GM10847 (cell line): Measurements from ENCODE around the gene EOGT.

Experiments used
- POLR2A ChIP-seq: IDR thresholded peaks from 2 replicates; pipeline ENCODE4 v1.6.1; 2011; ENCODE audit not compliant: insufficient read length; ENCODE audit errors: extremely low read depth

Gene EOGT

DNA sequence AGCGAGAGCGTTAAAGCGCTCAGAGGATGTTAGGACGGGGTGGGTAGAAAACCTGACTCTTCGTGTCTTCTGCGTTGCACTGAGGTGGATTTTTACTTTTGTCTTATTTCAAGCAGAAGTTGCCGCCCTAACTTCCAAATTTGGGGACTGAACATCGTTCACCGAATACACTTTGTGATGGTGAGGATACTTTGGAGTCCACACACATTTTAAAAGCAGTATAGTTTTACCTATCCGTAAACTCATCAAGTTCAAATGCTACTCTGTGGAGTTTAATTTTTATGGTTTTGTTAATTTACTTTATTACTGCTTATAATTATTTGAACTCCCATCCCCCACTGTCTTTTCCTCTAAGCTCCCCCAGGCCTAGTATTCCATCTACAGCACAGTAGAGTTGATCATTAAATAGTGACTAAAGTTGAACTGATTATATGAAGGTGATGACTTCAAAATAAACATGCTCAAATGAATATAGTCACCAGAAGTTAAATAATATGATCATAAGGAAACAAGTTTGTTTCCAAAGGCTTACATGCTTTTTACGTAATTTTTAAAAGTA lies 617 bp upstream of the EOGT start:
- TF ChIP-seq POLR2A: no peak

DNA sequence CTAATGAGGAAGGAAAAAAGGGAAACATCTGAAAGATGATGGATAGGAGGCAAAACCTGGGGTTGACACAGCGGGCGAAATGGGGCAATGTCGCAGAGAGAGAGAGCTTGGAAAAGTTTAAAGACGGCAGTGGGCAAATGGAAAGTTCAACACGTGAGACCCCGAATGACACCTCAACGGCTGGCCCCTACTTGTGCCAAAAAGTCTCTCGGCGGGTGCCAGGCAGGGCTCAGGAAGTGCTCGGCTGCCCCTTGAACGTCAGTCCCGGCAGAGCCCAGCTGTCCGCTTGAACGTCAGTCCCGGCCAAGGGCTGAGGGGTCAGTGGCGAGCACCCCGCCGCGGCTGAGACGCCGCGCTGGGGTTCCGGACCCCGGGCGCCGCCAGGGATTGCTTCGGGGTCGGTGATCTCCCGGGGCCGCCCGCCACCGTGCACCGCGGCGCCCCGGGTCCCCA lies 658 bp downstream of the EOGT start:
- TF ChIP-seq POLR2A: no peak

DNA sequence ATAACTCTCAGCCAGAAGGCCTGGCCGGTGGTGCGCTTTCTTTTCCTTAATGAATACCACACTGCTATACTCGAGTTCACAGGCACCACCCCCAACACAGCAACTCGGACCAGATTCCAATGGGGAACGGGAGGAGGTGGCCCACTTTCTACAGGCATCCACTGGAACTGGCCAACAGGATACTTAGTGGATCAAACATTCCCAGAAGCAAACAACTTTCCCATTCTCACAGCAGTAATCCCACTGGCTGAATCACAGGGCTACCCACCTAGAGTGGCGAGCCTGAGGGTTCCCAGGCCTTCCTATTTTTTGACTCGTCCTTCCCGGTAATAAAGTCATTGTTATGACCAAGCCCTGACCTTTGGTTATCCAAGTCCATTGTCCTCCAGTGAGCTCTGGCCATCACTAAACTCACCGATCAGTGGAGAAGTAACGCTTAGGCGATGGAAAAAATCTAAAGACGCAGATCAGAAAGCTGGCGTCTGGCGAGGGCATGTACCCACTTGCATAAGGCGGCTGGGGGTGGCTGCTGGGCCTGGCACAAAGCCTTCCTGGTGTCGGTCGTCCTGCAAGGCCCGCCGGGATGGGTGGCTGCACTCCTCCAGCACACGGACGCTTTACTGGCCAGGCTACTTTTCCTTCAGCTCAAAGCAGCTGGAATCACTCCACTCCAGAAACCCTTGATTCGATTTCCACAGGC lies 1.2 kb downstream of the EOGT start:
- TF ChIP-seq POLR2A: no peak

DNA sequence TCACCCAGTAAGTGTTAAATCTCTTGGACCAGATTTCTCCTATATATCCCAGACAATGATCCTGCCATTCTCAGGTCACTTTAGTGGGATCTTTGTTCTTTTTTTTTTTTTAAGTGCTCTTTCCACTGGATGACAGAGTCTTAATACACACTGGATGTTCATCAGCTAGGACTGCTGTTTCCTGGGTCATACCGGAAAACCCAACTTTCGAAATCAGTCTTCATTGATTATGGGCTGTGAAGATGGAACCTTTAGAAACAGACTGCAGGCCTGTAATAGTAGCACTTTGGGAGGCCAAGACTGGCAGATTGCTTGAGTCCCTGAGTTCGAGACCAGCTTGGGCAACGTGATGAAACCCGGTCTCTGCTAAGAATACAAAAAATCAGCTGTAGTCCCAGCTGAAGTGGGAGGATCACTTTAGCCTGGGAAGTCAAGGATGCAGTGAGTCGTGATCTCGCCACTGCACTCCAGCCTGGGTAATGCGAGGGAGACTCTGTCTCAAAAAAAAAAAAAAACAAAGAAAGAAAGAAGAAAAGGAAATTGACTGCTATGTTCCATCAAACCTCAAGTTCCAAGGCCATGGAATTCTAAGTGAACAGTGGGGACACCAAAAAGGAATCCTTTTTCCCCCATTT lies 2.3 kb downstream of the EOGT start:
- TF ChIP-seq POLR2A: no peak

DNA sequence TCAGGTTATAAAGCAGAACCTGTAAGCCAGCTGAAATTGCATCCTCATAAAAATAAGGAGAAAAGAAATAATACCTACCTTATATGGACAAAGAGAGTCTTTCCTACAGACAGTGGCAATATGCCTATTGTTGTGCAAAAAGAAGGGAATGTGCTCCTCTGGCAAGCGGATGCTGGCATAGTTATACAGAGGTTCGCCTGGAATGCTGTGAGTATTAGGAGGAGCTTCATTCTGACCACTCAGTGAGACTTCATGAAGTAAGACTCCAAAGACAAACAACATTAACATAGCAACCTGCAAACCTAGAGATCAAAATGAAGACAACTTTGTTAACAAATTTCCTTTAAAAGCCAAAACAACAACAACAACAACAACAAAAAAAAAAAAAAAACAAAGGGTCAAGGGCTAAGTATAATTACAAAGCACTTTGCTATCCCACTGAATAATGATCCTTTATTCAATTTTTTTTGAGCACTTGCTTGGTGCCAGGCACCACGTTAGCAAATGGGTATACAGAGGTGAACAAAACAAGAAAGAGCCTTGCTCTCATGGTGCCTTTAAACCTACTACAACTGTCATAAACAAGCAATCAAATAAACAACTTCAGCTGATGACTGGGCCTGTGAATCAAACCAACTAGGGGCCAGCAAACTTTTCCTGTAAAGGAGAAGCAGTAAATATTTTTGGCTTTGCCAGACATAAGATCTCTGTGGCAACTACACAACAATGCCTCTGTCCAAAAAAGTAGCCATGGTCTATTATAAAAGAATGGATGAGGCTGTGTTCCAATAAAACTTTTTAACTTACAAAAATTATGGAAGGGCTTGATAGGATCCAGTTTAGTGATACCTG lies 3.7 kb downstream of the EOGT start:
- TF ChIP-seq POLR2A: no peak

DNA sequence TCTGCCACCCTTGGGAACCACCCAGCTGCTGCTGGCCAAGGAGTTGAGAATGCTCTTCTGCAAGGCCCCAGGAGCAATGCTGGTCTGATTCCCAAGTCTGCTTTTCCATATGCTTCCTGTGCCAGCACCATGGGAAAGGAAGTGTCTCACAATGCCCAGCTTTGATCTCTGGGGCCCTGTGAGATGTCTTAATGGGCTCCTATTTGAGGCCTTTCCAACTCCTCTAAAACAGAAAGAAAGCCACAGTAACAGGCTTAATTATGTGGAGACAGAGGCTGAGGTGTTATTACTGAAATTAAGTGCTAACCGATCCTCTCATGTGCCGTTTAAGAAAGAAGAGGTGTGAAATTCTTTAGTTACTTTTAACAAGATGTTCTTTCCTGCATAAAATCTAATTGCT lies 4.5 kb downstream of the EOGT start:
- no peak for TF ChIP-seq POLR2A

DNA sequence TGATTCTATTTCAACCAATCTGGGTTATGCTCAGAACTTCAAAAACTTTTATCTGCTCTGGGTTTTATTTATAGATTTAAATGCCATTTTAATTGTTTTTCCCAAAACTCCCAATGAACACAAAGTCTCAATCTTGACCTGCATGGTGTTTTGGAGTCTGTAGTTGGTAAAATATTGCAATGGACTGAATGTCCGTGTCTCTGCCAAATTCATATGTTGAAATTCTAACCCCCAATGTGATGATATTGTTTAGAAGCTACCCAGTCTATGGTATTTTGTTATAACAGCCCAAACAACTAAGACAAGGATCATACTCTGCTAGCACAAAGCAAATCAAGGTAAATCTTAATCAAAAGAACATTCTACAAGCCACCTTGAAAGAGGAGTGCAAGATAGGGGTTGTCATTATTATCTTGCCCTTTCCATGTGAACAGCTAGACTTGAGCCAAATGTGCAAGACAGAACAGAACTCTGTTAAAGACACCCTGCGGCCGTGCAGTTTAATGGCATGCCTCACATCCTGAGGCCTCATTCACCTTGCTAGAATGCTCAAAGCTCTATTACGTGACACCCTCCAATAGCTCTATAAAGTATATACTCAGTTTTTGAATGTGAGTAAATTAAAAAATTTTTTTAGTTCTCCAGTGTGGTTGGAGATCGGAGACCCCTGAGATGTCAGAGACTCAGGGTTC lies 7.5 kb downstream of the EOGT start:
- no peak for TF ChIP-seq POLR2A

DNA sequence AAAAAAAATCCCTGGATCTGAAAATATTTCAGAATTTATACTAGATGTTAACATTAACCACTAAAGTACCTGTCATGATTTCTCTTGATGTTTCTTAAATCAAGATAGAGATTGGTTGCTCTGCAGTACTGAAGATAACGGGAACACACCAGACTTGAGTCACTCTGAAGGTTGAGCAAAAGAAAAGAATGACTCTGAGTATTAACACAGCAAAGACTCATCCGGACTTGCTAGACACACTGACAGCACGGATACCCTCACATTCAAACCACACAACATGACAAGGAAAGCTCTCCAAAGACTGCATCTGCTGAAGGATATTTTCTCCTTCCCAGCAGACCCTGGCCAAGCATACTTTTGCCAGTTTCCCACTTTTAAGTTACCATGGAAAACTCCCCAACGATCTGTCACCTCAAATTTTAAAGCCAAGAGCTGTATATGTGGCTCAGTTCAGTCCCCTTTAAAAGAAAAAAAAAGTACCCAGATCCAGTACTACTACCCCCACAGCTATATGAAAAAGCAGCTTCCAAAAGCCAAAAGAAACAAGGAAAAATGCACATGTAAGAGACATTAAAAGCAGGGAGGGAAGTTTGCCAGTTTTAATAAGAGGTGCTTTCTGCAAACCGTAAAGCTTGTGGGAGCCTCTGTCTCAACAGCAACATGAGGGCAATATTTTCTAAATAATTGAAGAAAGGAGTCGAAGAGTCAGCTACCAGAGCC lies 8.3 kb downstream of the EOGT start:
- no peak for TF ChIP-seq POLR2A

DNA sequence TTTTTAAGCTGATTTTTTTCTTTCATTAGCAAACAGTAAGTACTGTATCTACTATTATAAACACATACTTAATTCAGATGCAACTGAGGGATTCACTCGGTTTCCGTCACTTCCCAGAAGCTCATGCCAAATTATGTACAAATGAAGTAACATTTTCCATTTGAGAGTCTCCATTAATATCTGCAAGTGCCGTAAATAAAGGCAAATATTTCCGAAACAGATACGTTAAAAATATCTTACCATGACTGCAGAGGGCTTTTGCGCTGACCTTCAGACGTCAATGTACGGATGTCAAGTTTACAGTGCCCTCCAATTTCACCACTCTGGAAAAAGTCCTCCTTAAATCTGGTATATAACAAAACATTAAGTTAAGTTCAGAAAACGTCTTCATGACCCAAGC lies 9.3 kb downstream of the EOGT start:
- TF ChIP-seq POLR2A: no peak

DNA sequence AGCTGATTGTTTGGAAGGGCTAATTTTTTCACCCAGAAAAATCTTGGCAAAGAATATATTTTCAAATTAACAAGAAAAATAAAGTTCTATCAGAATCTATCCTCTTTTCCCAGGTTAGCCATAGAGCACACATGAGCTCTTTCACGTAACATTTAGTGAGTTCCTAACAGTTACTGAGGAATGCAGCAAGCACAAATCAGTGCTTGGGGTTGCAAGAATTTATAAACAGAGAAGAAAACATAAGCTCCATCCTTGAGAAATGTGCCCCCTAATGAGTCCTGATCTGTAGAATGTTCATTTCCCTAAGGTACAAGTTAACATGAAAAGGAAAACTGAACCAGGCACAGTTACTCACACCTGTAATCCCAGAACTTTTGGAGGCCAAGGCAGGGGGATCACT lies 13.9 kb downstream of the EOGT start:
- no peak for TF ChIP-seq POLR2A

DNA sequence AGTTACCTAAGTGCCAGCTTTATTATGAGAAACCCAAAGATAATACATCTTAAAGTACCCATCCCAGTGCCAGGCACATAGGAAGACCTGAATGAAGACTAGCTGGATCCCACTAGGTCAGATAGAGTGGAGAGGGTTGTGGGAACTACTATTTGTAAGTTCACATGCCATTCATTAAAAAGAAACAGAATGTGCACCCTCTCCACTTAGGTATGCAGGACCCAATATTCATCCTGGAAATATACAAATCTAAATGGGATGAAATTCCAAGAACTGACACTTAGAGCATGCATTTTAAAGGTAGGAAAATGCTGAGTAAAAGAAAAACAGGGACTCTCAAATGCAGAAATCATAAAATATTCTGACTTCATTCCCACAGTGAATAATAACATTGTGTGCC lies 14.3 kb downstream of the EOGT start:
- TF ChIP-seq POLR2A: no peak

DNA sequence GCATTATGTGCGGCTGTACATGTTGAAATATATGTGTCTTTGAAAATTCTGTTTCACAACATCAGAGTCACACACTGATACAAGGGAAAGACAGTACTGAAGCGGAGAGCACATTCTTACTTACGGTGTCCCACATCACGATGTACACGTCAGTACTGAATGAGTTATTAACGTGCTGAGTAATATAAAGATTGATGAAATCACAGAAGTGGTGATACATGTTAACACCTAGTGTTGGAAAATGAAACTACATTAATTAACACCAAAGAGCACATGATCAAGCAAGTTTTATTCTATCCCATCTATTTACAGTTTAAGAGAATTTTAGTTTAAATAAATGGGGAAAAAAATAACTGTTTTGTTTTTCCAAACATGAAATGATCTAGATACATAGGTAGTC lies 15.6 kb downstream of the EOGT start:
- no peak for TF ChIP-seq POLR2A

DNA sequence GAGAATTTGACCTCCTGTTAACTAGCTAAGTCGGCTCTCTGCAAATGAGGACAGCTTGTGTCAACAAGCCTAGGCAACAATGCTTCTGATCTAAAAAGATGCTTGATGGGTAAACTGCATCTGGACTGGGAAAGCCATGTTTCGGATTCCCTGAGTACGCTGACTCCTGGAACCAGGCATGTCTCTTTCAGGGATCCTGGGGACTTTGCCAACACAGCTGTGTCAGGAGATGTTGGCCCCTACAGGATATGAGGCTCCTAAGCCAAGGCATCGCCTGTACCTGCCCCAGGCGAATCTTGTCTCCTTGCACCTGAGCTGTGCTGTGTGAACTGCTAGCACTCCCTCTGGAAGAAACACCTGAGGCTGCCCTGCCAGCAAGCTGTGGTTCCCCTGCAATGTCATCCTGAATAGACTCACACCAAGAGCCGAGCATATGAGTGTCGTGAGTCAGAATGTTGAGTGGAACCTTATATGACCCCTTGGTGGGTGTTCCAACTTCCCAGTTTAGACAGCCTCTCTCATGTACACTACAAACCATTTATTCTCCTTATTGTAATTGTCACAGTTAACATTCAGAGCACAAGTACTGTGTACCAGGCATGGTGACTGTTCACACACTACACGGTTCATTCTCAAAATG lies 17.0 kb downstream of the EOGT start:
- TF ChIP-seq POLR2A: no peak

DNA sequence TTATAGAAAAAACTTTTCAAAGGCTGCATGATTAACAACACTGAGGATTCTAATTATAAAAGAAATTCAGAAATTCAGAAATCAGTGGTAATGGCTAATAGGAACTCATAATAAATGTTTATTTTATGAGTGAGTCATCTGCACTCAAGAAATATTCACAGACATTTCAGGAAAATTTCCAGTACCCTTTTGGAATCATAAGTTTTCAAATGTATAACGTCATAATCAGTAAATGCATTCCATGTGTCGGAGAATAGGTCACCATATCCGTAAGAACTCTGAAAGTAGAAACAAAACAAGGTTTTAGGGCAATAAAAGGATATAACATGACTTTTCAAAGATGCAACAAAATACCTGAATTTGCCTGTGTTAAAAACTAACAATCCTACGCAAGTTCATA lies 24.7 kb downstream of the EOGT start:
- no peak for TF ChIP-seq POLR2A

DNA sequence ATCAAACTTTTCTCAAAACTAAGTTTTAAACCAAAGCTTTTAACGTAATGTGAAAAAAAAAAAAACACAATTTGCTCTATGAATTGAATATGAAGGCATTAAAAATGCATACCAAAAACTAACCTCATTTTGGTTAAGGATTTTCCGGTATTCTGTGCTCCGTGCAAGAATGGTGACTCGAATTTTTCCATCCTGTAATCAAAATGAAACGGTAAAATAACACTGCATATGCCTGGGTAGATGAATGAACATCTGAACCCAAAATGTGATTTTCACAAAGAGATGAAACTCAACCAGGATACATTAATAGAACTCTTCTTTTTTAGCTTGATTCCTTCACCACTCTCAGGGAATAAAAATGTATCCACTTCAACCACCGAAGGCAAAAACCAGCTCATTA lies 26.2 kb downstream of the EOGT start:
- TF ChIP-seq POLR2A: no peak
